Right renal pelvis (tissue), 4 donors: ENCODE measurements around the gene BGLAP. TPM values are rescaled to one million over a fixed set of nuclear protein-coding genes. Genes with fewer than 3 reads are reported as not detected.
A peak's percentile ranks its signal among the peaks of the same experiment; 100 is the strongest.

Source experiments
- DNase-seq, 4 donors: peaks; one replicate each; pipeline ENCODE4 v3.0.0-alpha.2; 2013; ENCODE audit warnings: low read depth in 4 of 4, low spot score in 3 of 4, missing footprints in 1 of 4
- polyA plus RNA-seq, 4 donors: library from polyadenylated mRNA; unstranded; fragments of 120-200 nt; gene quantifications; one replicate each; pipeline ENCODE4 v1.2.1, GENCODE V29; 2013; ENCODE audit not compliant: insufficient read length in 4 of 4

The BGLAP gene
- polyA plus RNA-seq, 4 donors, result 1.5 to 3.7 (median 2.3) TPM

DNA sequence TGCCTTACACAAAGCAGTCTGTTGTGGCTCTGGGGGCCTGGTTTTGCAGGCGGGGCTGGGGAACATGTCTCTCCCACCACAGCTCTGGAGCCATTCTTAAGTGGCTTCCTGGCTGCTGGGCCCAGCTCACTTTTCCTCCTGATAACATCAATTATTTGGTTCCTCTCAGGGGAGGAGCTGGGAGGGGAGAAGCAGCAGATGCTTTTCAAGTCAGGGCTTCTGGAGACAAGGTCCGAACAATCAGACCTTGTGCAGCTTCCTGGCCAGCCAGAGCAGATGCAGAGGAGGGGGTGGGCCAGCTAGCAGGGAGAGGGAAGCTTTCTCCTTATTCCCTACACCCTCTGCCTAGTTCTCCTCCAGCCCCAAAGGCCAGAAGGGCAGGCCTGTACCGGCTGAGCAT lies 9.5 kb downstream of the BGLAP start:
- DNase-seq, result no peak

- DNase-seq, result no peak
Observed at GRCh38 chr1:156253634-156254033, 11.7 kb downstream of the BGLAP start.

DNA sequence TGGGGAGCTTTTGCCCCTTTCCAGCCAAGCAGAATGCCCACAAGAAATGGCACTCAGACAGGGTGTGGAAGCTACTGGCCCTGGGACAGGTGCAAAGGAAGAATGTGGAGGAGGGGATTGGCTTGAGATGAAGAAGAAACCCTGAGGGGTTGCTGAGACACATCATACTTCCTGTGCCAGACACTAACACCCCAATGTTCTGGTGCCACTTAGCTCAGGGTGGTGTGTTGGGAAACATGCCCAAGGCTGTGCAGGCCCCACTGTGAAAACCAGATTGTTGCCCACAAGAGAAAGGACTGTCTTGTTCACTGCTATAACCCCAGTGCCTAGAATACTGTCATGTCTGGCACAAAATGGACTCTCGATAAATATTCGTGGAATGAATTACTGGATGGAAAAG lies 15.7 kb downstream of the BGLAP start:
- DNase-seq, result no peak

DNA sequence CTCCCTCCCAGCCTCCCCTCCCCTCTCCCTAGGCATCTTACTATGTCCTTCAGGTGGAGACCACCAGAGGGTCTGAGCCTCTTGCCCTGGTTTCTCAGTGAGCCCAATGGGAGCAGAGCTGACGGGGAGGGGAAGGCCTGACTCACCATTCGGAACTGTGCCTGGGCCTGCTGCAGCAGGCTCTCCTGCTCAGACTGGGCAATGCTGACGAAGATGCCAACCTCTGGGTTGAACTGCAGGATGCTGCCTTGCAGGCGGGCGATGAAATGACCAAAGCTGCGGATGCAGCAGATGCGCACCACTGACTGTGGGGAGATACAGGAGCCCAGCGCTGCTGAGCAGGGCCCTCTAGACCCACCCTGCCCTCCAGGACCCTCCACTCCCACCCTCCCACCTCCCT lies 16.9 kb downstream of the BGLAP start:
- no peak for DNase-seq

- no peak for DNase-seq
Observed at GRCh38 chr1:156259805-156260204, 17.8 kb downstream of the BGLAP start.

- DNase-seq, result no peak
Observed at GRCh38 chr1:156260896-156261295, 18.9 kb downstream of the BGLAP start.

DNA sequence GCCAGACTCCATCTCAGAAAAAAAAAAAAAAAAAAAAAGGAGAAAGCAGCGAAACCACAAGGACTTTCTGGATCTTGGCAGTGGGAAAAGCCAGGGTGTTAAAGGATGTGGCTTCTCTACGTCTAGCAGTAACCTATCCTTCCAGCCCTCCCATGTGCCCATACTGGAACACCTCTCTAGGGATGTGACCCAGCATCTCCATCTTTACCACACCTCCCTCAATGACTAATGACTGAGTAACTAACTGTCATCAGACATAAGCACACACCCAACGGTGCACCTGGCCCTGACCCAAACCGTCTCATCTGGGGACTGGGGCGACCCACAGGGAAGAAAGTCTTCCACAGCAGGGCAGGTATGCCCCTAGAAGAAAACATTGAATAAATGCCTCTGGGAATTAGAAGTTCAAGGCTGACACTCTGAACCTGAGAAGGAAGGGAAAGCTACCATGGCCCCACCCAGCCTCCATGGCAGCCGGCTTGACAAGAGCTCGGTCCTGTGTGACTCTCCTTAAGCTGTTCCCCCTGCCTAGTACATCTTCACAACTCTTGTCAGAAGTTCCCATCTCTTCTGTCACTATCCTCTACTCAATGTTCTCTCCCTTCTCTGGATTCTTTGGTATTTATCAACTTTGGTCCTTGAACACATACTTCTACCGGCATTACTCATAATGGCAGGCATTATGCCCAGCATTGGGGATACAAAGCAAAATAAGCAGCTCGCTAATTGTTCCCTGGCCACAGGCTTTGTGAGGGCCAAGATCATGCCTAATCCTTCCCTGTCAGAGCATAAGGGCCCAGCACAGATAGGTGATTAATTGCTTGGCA lies 20.7 kb downstream of the BGLAP start:
- no peak for DNase-seq

GRCh38 chr1:156263288-156263655 lies 21.3 kb downstream of the BGLAP start:
- DNase-seq, result no peak

GRCh38 chr1:156266051-156266450 lies 24.1 kb downstream of the BGLAP start:
- DNase-seq, result no peak

GRCh38 chr1:156268336-156268735 lies 26.4 kb downstream of the BGLAP start:
- DNase-seq, result no peak

GRCh38 chr1:156270314-156270713 lies 28.3 kb downstream of the BGLAP start:
- no peak for DNase-seq

- DNase-seq, result no peak
Observed at GRCh38 chr1:156276532-156276931, 34.5 kb downstream of the BGLAP start.

DNA sequence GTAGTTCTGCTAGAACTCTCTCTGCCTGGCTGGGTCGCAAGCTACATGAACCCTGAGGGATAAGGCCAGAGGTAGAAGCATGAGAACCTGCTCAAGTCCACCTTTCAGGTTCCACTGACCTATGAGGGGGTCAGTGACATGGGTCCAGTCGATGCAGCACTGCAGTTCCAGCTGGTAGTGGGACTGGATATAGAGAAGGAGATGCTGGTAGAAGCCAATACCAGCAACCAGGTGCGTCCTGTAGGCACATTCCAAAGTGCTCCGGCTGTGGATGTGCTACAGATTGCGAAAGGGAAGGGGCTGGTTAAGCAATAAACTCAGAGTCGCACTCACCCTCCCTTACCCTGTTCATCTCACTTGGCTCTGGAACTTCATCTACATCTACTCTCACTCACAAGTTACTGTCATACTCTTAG lies 35.0 kb downstream of the BGLAP start:
- DNase-seq, result no peak

DNA sequence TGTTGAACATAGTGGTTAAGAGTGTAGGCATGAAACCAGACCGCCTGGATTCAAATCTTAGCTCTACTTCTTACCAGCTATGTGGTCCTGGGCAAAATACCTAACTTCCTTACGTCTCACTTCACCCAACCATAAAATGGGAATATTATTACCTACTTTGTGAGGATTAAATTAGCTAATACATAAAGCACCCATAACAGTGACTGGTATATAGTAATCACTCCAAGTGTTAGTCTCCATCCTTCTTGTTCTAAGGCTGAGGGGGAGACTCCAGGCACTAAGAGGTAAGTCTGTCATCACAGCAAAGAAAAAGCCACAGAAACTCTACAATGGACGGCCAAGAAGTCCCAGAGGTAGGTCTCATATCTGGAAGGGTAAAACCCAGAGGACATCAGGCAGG lies 37.9 kb downstream of the BGLAP start:
- DNase-seq, result no peak

- DNase-seq, result no peak
Observed at GRCh38 chr1:156281281-156281680, 39.3 kb downstream of the BGLAP start.

DNA sequence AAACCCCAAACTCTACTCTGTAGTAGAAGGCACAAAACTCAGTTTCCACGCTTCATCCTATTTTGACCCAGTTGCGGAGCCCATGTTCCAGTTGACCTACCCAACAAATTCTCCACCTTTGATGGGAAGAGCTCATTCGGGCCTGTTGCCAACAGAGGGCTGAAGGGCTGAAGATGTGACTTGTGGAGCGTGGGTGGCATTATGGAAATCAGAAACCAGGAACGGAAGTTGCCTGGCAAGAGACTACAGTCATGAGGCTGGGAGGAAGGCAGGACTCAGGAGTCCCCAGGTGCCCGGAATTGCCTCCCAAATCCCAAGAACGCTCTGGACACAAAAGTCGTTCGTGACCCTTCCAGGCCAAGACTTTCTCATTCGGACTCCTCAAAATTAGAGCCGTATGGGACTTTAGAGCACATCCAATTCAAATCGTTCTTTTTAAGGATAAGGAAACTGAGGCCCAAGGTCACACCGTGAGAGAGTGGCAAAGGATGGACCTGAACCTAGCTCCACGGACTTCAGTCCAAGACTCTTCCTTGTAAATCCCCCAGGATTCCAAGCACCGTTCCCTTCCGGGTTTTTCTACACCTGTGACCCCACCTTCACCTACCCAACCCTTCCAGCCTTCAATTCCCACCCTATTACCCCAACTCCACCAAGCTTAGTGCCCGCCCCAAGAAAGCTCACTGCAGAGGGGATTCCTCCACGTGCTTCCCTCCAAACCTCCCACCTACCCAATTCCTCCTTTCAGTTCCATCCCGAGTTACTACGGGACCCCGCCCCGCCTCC lies 39.9 kb downstream of the BGLAP start:
- DNase-seq, result no peak

GRCh38 chr1:156282479-156283222 lies 40.7 kb downstream of the BGLAP start, which contains the start of gene SMG5:
TSS of gene SMG5 (minus strand) at chr1:156282825. CDS start at chr1:156282680, 145 bp downstream.
- DNase-seq, result peak; percentile 95 to 99 (median 98)

- DNase-seq, result no peak
Observed at GRCh38 chr1:156283521-156283920, 41.5 kb downstream of the BGLAP start.

- DNase-seq, result no peak
Observed at GRCh38 chr1:156284112-156284511, 42.1 kb downstream of the BGLAP start, which contains the start of gene TMEM79. TSS of gene TMEM79 (plus strand) at chr1:156284325. CDS start at chr1:156285227, 902 bp downstream.

DNA sequence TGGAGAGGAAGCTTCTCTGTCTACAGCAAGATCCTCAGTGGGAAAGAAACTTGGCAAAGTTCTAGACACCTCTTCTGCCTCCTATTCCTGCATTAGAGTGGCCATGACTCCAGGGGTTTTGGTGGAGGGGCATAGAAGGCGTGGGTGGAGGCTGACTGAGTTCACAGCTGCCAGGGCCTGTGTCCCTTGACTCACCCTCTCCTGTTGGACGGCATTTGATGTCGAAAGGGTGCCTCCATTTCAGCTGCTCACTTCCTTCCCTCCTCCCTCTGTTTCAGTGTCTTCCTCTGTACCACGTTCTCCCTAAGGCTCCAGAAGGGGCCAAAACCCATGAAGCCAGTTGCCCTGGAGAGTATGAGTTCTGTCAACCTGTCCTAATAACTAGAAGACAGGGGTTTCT lies 42.8 kb downstream of the BGLAP start:
- DNase-seq, result no peak

DNA sequence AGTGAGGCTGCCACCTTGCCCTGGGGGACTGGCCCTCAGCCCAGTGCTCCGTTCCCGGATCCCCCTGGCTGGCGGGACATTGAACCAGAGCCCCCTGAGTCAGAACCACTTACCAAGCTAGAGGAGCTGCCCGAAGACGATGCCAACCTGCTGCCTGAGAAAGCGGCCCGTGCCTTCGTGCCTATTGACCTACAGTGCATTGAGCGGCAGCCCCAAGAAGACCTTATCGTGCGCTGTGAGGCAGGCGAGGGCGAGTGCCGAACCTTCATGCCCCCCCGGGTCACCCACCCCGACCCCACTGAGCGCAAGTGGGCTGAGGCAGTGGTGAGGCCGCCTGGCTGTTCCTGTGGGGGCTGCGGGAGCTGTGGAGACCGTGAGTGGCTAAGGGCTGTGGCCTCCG lies 43.5 kb downstream of the BGLAP start:
- DNase-seq, result no peak
